ENCODE measurements around the gene PIGQ. TPM values are rescaled to one million over a fixed set of nuclear protein-coding genes. Genes with fewer than 3 reads are reported as not detected.

The PIGQ gene
- total and polyA plus RNA-seq, 2 of the 13 experiments (the other 11 are each of a cell fraction or from before 2014, with no cell fraction given) = 7.7 to 19.7 TPM

- no peak overlapping the region for H2AFZ ChIP-seq (ENCODE audit: low read length)
- in situ Hi-C loops (cut with HindIII; ENCODE audit: extremely low pct_ligation_motif_present, low pct_unique_long_range_greater_than_20kb) = no loop called here
- DNase-seq (ENCODE audit: low spot score) (no peak), ATAC-seq (no peak), FAIRE-seq (no peak)
- no peaks in the 10 kb centered on the region for H3K27me3 ChIP-seq (ENCODE audit: control insufficient read depth in 1 of 2, insufficient read depth in 2 of 2, low read length in 2 of 2)
- H3K4me1 ChIP-seq (ENCODE audit: insufficient read depth, low read length) = peaks cover 15% of the 10 kb centered on the region
- ChIA-PET CTCF (ENCODE audit: low intra/inter-chr PET ratio, low total read pairs) (interaction anchor here (1.8 kb wide), 1 partner anchor 31 kb away, joined by 11 read pairs; no protein-coding TSS in a partner anchor), POLR2A (interaction anchor here (1.6 kb wide), 1 partner anchor 56 kb away, joined by 6 read pairs; the partner anchor contains the start of gene METTL26)
- H3K79me2 ChIP-seq (ENCODE audit: insufficient read depth, low read length) = no peaks in the 10 kb centered on the region
- no TSS peak for BruUV-seq (replicated peaks)
- H3K9ac ChIP-seq (ENCODE audit: insufficient read depth, low read depth, low read length) = no peak overlapping the region
- no peak overlapping the region for H3K27ac ChIP-seq (ENCODE audit: extremely low read length, insufficient read depth, low read length)
- no peaks in the 10 kb centered on the region for H3K9me3 ChIP-seq (ENCODE audit: low read length)
- 94% methylated on average over 5 of the region's 27 CpGs for WGBS (ENCODE audit: low lambda C conversion rate)
- no peaks in the 10 kb centered on the region for H3K36me3 ChIP-seq (replicated peaks in 1 of 2; ENCODE audit: control insufficient read depth in 1 of 2, insufficient read depth in 2 of 2, low read length in 2 of 2)
- H3K4me3 ChIP-seq (replicated peaks in 1 of 3; ENCODE audit: insufficient read depth in 1 of 3, low read depth in 2 of 3, low read length in 3 of 3) = no peak overlapping the region
- H3K4me2 ChIP-seq (ENCODE audit: low read depth, low read length) = no peak overlapping the region
- H4K20me1 ChIP-seq (ENCODE audit: insufficient read depth, low read length) = no peaks in the 10 kb centered on the region
- intact Hi-C loops (cut with micrococcal nuclease; ENCODE audit: unreplicated experiment) = loop anchor here (10.0 kb wide), 1 partner anchor 64 kb away; the partner anchor contains the start of genes MCRIP2 and WDR90
- TF ChIP-seq AGO2 (optimal IDR thresholded peaks at IDR 0.05; ENCODE audit: low read depth, low read length) (peak; percentile 31), ZNF687 (CRISPR knock-in tag; IDR thresholded peaks at IDR 0.05) (peak; percentile 15; the same call in 1 of the 2 replicates), ZSCAN29 (CRISPR knock-in tag; conservative IDR thresholded peaks at IDR 0.05) (no peak), ZBTB38 (CRISPR knock-in tag; IDR thresholded peaks at IDR 0.05) (0 out of 2 replicates have a peak, but pooled peaks have one; percentile 14), ZMYM2 (CRISPR knock-in tag; IDR thresholded peaks at IDR 0.05) (no peak), KAT7 (CRISPR knock-in tag; IDR thresholded peaks at IDR 0.05; ENCODE audit: borderline replicate concordance) (no peak), ATF1 (CRISPR knock-in tag; IDR thresholded peaks at IDR 0.05) (no peak)
Measured at GRCh38 chr16:580141-580945, 10.6 kb downstream of the PIGQ start.

Measured in HepG2 (cell line).